Measurements from ENCODE around the gene CDC25A.

Gene CDC25A

GRCh38 chr3:48208076-48208475, 19.9 kb upstream of the CDC25A start:
- no peak overlapping the region for H3K27ac ChIP-seq (ENCODE audit: low read depth, low read length)
- no peak overlapping the region for H3K4me3 ChIP-seq (ENCODE audit: low read depth in 1 of 5, low read length in 5 of 5)
- H3K4me1 ChIP-seq (ENCODE audit: control insufficient read depth in 5 of 5, insufficient read depth in 5 of 5, low read length in 5 of 5): peaks cover 0 to 5% (median 0%) of the 10 kb centered on the region in 5 donors
- H3K9me3 ChIP-seq (ENCODE audit: control insufficient read depth in 5 of 5, low read length in 5 of 5): no peaks in the 10 kb centered on the region
- no peak overlapping the region for H3K9ac ChIP-seq (ENCODE audit: low read length in 5 of 5)
- no peaks in the 10 kb centered on the region for H3K36me3 ChIP-seq (ENCODE audit: control insufficient read depth in 5 of 5, insufficient read depth in 5 of 5, low read length in 5 of 5)
- no peaks in the 10 kb centered on the region for H3K27me3 ChIP-seq (ENCODE audit: control insufficient read depth in 5 of 5, insufficient read depth in 4 of 5, low read length in 5 of 5)

- no peak overlapping the region for H3K4me3 ChIP-seq (ENCODE audit: low read depth in 1 of 5, low read length in 5 of 5)
- no peaks in the 10 kb centered on the region for H3K27me3 ChIP-seq (ENCODE audit: control insufficient read depth in 5 of 5, insufficient read depth in 4 of 5, low read length in 5 of 5)
- H3K9ac ChIP-seq (ENCODE audit: low read length in 5 of 5): no peak overlapping the region
- H3K4me1 ChIP-seq (ENCODE audit: control insufficient read depth in 5 of 5, insufficient read depth in 5 of 5, low read length in 5 of 5): peaks cover 0 to under 1% (median 0%) of the 10 kb centered on the region in 5 donors
- H3K36me3 ChIP-seq (ENCODE audit: control insufficient read depth in 5 of 5, insufficient read depth in 5 of 5, low read length in 5 of 5): no peaks in the 10 kb centered on the region
- H3K9me3 ChIP-seq (ENCODE audit: control insufficient read depth in 5 of 5, low read length in 5 of 5): no peaks in the 10 kb centered on the region
- no peak overlapping the region for H3K27ac ChIP-seq (ENCODE audit: low read depth, low read length)
Observed at GRCh38 chr3:48202632-48203031, 14.4 kb upstream of the CDC25A start.

GRCh38 chr3:48199117-48199516, 10.9 kb upstream of the CDC25A start:
- Histone ChIP-seq H3K9ac (ENCODE audit: low read length in 5 of 5) (no peak overlapping the region), H3K36me3 (ENCODE audit: control insufficient read depth in 5 of 5, insufficient read depth in 5 of 5, low read length in 5 of 5) (no peaks in the 10 kb centered on the region), H3K4me1 (ENCODE audit: control insufficient read depth in 5 of 5, insufficient read depth in 5 of 5, low read length in 5 of 5) (peaks cover 0 to 16% (median 4%) of the 10 kb centered on the region in 5 donors), H3K9me3 (ENCODE audit: control insufficient read depth in 5 of 5, low read length in 5 of 5) (no peaks in the 10 kb centered on the region), H3K4me3 (ENCODE audit: low read depth in 1 of 5, low read length in 5 of 5) (no peak overlapping the region), H3K27ac (ENCODE audit: low read depth, low read length) (no peak overlapping the region), H3K27me3 (ENCODE audit: control insufficient read depth in 5 of 5, insufficient read depth in 4 of 5, low read length in 5 of 5) (no peaks in the 10 kb centered on the region)

GRCh38 chr3:48196611-48197010, 8.4 kb upstream of the CDC25A start:
- H3K4me1 ChIP-seq (ENCODE audit: control insufficient read depth in 5 of 5, insufficient read depth in 5 of 5, low read length in 5 of 5): peaks cover 0 to 16% (median 4%) of the 10 kb centered on the region in 5 donors
- H3K36me3 ChIP-seq (ENCODE audit: control insufficient read depth in 5 of 5, insufficient read depth in 5 of 5, low read length in 5 of 5): no peaks in the 10 kb centered on the region
- no peaks in the 10 kb centered on the region for H3K27me3 ChIP-seq (ENCODE audit: control insufficient read depth in 5 of 5, insufficient read depth in 4 of 5, low read length in 5 of 5)
- no peak overlapping the region for H3K9ac ChIP-seq (ENCODE audit: low read length in 5 of 5)
- H3K9me3 ChIP-seq (ENCODE audit: control insufficient read depth in 5 of 5, low read length in 5 of 5): no peaks in the 10 kb centered on the region
- H3K4me3 ChIP-seq (ENCODE audit: low read depth in 1 of 5, low read length in 5 of 5): no peak overlapping the region
- no peak overlapping the region for H3K27ac ChIP-seq (ENCODE audit: low read depth, low read length)

GRCh38 chr3:48194446-48195071, 6.3 kb upstream of the CDC25A start:
- Histone ChIP-seq H3K27ac (ENCODE audit: low read depth, low read length) (no peak overlapping the region), H3K9ac (ENCODE audit: low read length in 5 of 5) (no peak overlapping the region), H3K4me3 (ENCODE audit: low read depth in 1 of 5, low read length in 5 of 5) (no peak overlapping the region), H3K4me1 (ENCODE audit: control insufficient read depth in 5 of 5, insufficient read depth in 5 of 5, low read length in 5 of 5) (peaks cover 0 to 16% (median 4%) of the 10 kb centered on the region in 5 donors), H3K36me3 (ENCODE audit: control insufficient read depth in 5 of 5, insufficient read depth in 5 of 5, low read length in 5 of 5) (no peaks in the 10 kb centered on the region), H3K27me3 (ENCODE audit: control insufficient read depth in 5 of 5, insufficient read depth in 4 of 5, low read length in 5 of 5) (no peaks in the 10 kb centered on the region), H3K9me3 (ENCODE audit: control insufficient read depth in 5 of 5, low read length in 5 of 5) (no peaks in the 10 kb centered on the region)

- H3K36me3 ChIP-seq (ENCODE audit: control insufficient read depth in 5 of 5, insufficient read depth in 5 of 5, low read length in 5 of 5): no peaks in the 10 kb centered on the region
- H3K4me1 ChIP-seq (ENCODE audit: control insufficient read depth in 5 of 5, insufficient read depth in 5 of 5, low read length in 5 of 5): peaks cover 6 to 23% (median 18%) of the 10 kb centered on the region in 5 donors
Observed at GRCh38 chr3:48190911-48191310, 2.7 kb upstream of the CDC25A start.

GRCh38 chr3:48189321-48189720, 1.1 kb upstream of the CDC25A start:
- H3K27me3 ChIP-seq (ENCODE audit: control insufficient read depth in 5 of 5, insufficient read depth in 4 of 5, low read length in 5 of 5): no peaks in the 10 kb centered on the region
- no peaks in the 10 kb centered on the region for H3K36me3 ChIP-seq (ENCODE audit: control insufficient read depth in 5 of 5, insufficient read depth in 5 of 5, low read length in 5 of 5)
- H3K27ac ChIP-seq (ENCODE audit: low read depth, low read length): no peak overlapping the region
- no peak overlapping the region for H3K9ac ChIP-seq (ENCODE audit: low read length in 5 of 5)
- H3K4me3 ChIP-seq (ENCODE audit: low read depth in 1 of 5, low read length in 5 of 5): no peak overlapping the region
- no peaks in the 10 kb centered on the region for H3K9me3 ChIP-seq (ENCODE audit: control insufficient read depth in 5 of 5, low read length in 5 of 5)
- peaks cover 6 to 19% (median 15%) of the 10 kb centered on the region in 5 donors for H3K4me1 ChIP-seq (ENCODE audit: control insufficient read depth in 5 of 5, insufficient read depth in 5 of 5, low read length in 5 of 5)

More at GRCh38 chr3:48190911-48191310, 2.7 kb upstream of the CDC25A start:
- Histone ChIP-seq H3K27ac (ENCODE audit: low read depth, low read length) (no peak overlapping the region), H3K4me3 (ENCODE audit: low read depth in 1 of 5, low read length in 5 of 5) (no peak overlapping the region), H3K27me3 (ENCODE audit: control insufficient read depth in 5 of 5, insufficient read depth in 4 of 5, low read length in 5 of 5) (no peaks in the 10 kb centered on the region), H3K9me3 (ENCODE audit: control insufficient read depth in 5 of 5, low read length in 5 of 5) (no peaks in the 10 kb centered on the region), H3K9ac (ENCODE audit: low read length in 5 of 5) (no peak overlapping the region)

GRCh38 chr3:48187579-48188265, 495 bp downstream of the CDC25A start:
- H3K9me3 ChIP-seq (ENCODE audit: control insufficient read depth in 5 of 5, low read length in 5 of 5): no peaks in the 10 kb centered on the region
- peak overlapping the region; percentile 49 to 89 (median 75) for H3K4me3 ChIP-seq (ENCODE audit: low read depth in 1 of 5, low read length in 5 of 5)
- peaks cover 0 to under 1% (median 0%) of the 10 kb centered on the region in 5 donors for H3K36me3 ChIP-seq (ENCODE audit: control insufficient read depth in 5 of 5, insufficient read depth in 5 of 5, low read length in 5 of 5)
- H3K4me1 ChIP-seq (ENCODE audit: control insufficient read depth in 5 of 5, insufficient read depth in 5 of 5, low read length in 5 of 5): peaks cover 6 to 19% (median 15%) of the 10 kb centered on the region in 5 donors
- H3K9ac ChIP-seq (ENCODE audit: low read length in 5 of 5): peak overlapping the region in 4 of 5 donors; percentile 66 to 80 (median 74)
- H3K27me3 ChIP-seq (ENCODE audit: control insufficient read depth in 5 of 5, insufficient read depth in 4 of 5, low read length in 5 of 5): no peaks in the 10 kb centered on the region
- H3K27ac ChIP-seq (ENCODE audit: low read depth, low read length): peak overlapping the region; percentile 54

GRCh38 chr3:48187301-48187578, 977 bp downstream of the CDC25A start:
- H3K36me3 ChIP-seq (ENCODE audit: control insufficient read depth in 5 of 5, insufficient read depth in 5 of 5, low read length in 5 of 5): peaks cover 0 to 5% (median 0%) of the 10 kb centered on the region in 5 donors
- no peaks in the 10 kb centered on the region for H3K9me3 ChIP-seq (ENCODE audit: control insufficient read depth in 5 of 5, low read length in 5 of 5)
- H3K4me3 ChIP-seq (ENCODE audit: low read depth in 1 of 5, low read length in 5 of 5): peak overlapping the region; percentile 49 to 89 (median 75)
- peak overlapping the region; percentile 54 for H3K27ac ChIP-seq (ENCODE audit: low read depth, low read length)
- no peaks in the 10 kb centered on the region for H3K27me3 ChIP-seq (ENCODE audit: control insufficient read depth in 5 of 5, insufficient read depth in 4 of 5, low read length in 5 of 5)
- H3K9ac ChIP-seq (ENCODE audit: low read length in 5 of 5): peak overlapping the region; percentile 56 to 80 (median 69)
- peaks cover 6 to 19% (median 15%) of the 10 kb centered on the region in 5 donors for H3K4me1 ChIP-seq (ENCODE audit: control insufficient read depth in 5 of 5, insufficient read depth in 5 of 5, low read length in 5 of 5)

- Histone ChIP-seq H3K36me3 (ENCODE audit: control insufficient read depth in 5 of 5, insufficient read depth in 5 of 5, low read length in 5 of 5) (peaks cover 0 to 7% (median 0%) of the 10 kb centered on the region in 5 donors), H3K9ac (ENCODE audit: low read length in 5 of 5) (peak overlapping the region in 3 of 5 donors; percentile 56 to 78 (median 69)), H3K4me3 (ENCODE audit: low read depth in 1 of 5, low read length in 5 of 5) (peak overlapping the region; percentile 49 to 89 (median 75)), H3K4me1 (ENCODE audit: control insufficient read depth in 5 of 5, insufficient read depth in 5 of 5, low read length in 5 of 5) (peaks cover 6 to 19% (median 15%) of the 10 kb centered on the region in 5 donors), H3K27ac (ENCODE audit: low read depth, low read length) (peak overlapping the region; percentile 54), H3K9me3 (ENCODE audit: control insufficient read depth in 5 of 5, low read length in 5 of 5) (no peaks in the 10 kb centered on the region), H3K27me3 (ENCODE audit: control insufficient read depth in 5 of 5, insufficient read depth in 4 of 5, low read length in 5 of 5) (no peaks in the 10 kb centered on the region)
Observed at GRCh38 chr3:48186631-48187300, 1.5 kb downstream of the CDC25A start.

All from subcutaneous abdominal adipose tissue (tissue), 5 donors.